Activated naive CD4-positive, alpha-beta T cell (primary cell): ENCODE results near the gene YPEL2.
A peak's percentile ranks its signal among the peaks of the same experiment; 100 is the strongest.

Source experiments
- DNase-seq, 4 experiments: peaks; one replicate each; lab custom pipeline; 2025; lab: John Stamatoyannopoulos, UW

Gene YPEL2

DNA sequence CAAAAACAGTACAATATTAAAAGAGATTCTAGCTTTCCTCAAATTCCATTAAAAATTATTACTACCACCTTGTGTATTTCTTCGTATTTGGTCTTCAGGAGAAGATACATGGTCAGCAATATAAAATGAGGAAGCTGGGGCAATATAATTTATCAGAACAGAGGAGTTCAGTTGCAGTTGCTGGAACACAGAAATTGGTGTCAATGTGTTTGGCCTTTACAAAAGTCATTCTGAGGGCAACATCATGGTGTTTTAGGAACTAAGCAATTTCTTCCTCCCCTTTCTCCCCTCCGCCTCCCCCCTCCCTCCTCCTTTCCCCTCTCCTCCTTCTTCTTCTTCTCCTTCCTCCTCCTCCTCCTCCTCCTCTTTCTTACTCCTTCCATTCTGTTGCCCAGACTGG, 102.1 kb downstream of the YPEL2 start:
- no peak for DNase-seq

DNA sequence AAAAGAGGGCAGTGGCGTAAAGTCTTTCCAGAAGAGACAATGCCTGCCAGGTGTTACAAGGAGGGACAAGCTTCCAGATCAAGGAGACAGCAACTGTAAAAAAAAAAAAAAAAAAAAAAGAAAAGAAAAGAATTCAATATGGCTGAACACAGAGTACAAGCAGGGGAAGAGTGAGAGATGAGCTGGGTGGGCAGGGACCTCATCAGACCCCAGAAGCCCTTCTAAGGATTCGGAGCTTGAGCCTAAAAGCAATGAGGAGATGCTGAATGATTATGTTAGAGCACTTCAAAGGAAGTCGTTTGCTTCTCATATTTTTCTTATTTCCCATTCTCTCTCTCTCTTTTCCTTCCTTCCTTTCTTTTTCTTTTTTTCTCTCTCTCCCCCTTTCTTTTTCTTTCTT, 103.0 kb downstream of the YPEL2 start:
- no peak for DNase-seq

DNA sequence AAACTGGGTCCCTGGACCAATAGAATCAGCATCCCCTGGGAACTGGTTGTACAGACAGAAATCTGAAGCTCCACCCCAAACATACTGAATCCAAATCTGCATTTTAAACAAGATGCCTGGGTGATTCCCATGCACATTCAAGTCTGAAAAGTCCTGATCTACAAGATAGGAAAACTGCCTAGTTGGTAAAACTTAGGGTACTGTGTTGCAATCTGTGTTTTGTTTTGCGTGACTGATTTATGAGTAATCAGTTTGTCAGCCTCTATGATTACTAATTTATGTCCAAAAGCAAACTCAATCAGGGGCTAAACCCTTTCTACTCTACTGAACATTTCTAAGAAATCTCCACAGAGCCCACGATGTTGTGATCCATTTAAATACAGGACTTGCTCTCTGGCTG, 103.8 kb downstream of the YPEL2 start:
- no peak for DNase-seq

DNA sequence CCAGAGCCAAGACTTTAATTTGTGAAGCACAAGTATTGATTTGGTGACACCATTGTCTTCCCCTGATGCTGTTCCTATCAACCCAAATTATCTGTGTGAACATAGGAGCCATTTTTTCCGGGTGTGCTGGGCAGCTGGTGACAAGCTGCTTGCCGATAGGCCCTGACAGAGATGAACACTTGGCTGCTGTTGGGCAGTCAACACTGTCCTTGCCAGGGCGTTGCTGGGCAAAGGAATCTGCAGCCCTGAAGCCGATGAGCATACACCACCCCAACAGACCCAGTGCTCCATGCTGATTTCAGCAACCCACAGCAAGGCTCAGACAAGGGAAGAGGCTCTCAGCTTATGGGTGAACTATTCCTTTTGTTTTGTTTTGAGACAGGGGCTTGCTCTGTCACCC, 105.4 kb downstream of the YPEL2 start:
- no peak for DNase-seq

DNA sequence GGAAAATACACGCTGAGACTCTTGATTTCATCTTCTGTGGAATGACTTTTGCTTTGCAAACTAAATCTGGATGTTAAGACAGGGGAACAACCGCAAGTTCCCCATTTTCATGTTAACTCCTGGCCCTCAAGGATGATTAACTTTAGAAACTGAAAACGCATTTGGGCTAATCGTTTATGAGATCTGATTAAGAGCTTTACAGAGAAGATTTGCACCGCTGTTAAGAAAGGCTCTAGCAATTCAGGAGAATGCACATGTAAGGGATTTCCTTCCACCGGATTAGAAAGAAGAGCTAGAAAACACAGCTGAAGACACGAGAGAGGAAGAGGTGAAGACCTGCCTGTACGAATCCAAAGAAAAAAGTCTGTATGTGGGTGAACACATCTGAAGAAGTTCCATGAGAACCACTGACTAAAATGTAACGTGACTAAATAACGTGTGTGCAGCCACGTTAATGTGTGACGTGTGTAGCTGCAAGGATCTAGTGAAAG, 106.4 kb downstream of the YPEL2 start:
- DNase-seq: no peak

DNA sequence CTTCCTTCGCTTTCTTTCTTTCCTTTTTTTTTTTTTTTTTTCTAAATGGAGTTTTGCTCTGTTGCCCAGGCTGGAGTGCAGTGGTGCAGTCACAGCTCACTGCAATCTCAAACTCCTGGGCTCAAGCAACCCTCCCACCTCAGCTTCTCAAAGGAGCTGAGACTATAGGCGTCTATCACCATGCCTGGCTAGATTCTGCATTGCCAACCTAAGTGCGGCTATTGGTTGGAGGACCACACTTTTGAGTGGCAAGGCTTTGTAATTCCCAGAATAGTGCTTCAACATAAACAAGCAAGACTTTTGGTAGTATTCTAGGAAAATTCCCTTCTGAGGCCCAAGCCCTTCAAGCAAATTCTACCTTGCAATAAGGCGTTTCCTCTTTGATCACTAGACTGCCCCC, 107.8 kb downstream of the YPEL2 start:
- no peak for DNase-seq

DNA sequence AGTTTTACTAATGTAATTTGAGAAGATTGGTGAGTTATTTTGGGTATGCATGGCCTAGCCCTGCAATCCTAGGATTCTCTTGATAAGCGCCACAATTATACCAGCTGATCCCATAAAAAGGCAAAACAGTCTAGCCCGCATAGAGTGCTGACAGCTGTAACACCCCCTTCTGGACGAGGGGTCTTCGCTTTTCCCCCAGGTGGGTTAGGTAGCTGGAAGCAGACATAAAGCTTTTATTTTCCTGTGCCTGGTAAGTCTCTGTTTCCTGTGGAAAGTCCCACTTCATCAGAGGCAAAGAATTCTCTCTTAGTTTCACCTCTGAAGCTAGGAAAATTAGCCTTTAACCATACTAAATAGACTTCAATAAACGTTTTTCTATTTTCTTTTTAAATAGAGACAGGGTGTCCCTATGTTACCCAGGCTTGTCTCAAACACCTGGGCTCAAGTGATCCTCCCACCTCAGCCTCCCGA, 108.3 kb downstream of the YPEL2 start:
- no peak for DNase-seq

DNA sequence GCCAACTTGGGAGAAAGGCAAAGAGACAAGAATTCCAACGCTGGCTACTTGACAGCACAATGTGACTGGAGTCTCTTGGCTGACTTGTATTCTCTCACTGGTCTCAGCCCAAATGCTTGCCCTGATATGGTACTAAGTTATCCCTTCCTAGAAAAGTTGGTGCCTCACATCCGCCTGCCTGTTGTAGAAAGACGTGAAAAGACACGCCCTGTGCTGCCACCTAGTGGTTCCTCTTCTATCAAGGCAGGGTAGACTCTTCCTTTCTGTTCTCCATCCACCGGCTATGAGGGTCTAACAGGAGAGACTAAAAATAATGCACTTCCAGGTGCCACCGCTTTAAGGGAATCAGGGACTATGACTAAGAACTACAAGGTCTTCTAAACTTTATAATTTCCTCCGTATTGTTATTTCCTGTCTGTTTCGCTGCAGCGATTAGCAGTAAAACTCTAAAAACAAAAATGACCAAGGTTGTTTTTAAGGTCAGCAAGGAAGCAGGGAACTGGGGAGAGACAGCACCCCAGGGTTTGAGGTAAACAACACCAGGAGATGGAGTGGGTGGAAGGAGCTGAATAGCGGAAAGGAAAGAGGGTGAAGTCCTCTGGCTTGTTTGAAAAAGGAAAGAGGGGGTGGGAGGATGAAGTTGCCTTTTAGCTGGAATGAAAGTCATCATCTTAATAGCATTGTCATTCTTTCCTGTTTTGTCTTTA, 109.5 kb downstream of the YPEL2 start:
- DNase-seq: peak; percentile 37 to 76 (median 66)

DNA sequence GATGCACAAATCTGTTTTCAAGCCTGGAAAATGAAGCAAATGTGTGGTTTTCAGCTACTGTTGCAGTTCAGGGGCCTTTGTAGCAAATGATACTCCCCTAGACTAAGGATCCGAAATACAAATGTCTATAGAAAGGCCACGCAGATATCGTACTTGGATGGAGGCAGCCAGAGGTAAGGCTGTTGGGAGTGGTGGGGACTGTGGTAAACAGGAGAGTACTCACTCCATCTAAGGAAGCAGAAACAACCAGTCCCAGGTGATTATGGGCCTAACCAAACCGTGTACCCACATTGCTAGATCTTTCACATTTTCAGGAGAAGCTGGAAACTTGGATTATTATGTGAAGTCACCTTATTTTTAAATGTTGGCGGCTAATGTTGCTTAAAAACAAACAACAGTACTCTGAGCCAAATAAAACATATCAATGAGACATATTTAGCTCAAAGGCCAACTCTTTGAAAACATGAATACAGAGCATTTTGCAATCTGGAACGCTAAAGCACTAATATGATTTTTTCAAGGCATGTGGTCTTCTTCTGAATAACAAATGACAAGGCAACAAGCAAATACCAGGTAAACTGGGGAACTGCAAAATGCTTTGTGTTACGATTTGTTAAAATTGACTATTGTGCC, 110.1 kb downstream of the YPEL2 start:
- DNase-seq: no peak

DNA sequence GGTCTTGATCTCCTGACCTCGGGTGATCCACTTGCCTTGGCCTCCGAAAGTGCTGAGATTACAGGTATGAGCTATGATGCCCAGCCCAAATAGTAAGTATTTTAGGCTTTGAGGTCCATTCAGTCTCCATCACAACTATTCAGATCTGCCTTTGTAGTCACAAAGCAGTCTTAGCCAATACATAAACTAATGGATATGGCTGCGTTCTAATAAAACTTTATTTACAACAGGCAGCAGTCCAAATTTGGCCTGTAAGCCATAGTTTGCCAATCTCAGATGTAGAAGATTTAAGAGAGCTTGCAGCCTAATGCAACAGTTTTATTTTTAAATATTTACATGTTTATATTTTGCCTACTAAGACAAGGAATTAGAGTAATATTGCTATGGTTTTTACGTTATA, 111.7 kb downstream of the YPEL2 start:
- no peak for DNase-seq
